Endothelial cell (in vitro differentiated cells): ENCODE results near the gene CCNJL. TPM values are rescaled to one million over a fixed set of nuclear protein-coding genes. Genes with fewer than 3 reads are reported as not detected.

Source experiments
- DNase-seq: peaks from one replicate; pipeline ENCODE4 v3.0.0; 2021; ENCODE audit warnings: low spot score
- H3K27ac Mint-ChIP-seq: one replicate; pipeline ENCODE4 v1.8.0; 2021; ENCODE audit warnings: mixed read lengths, inconsistent platforms; ENCODE audit not compliant: unreplicated experiment
- H3K27me3 Mint-ChIP-seq: one replicate; pipeline ENCODE4 v1.8.0; 2021; ENCODE audit warnings: mild to moderate bottlenecking, moderate library complexity, mixed read lengths, inconsistent platforms; ENCODE audit not compliant: unreplicated experiment
- H3K36me3 Mint-ChIP-seq: one replicate; pipeline ENCODE4 v1.8.0; 2021; ENCODE audit warnings: mild to moderate bottlenecking, low read depth, mixed read lengths, inconsistent platforms; ENCODE audit not compliant: unreplicated experiment
- H3K4me1 Mint-ChIP-seq: one replicate; pipeline ENCODE4 v1.8.0; 2021; ENCODE audit warnings: mild to moderate bottlenecking, mixed read lengths, inconsistent platforms; ENCODE audit not compliant: unreplicated experiment
- H3K4me3 Mint-ChIP-seq: one replicate; pipeline ENCODE4 v1.8.0; 2021; ENCODE audit warnings: mild to moderate bottlenecking, mixed read lengths, inconsistent platforms; ENCODE audit not compliant: unreplicated experiment
- H3K9me3 Mint-ChIP-seq: one replicate; pipeline ENCODE4 v1.8.0; 2021; ENCODE audit warnings: mixed read lengths, inconsistent platforms; ENCODE audit not compliant: unreplicated experiment
- total RNA-seq: library from RNA; stranded (reverse); fragmentation: NEBNext Ultra II Directional; extraction: Animal tissue kit (Norgen Biotek cat#: 25700); gene quantifications from one replicate; pipeline ENCODE4 v1.2.1, GENCODE V29; 2021; ENCODE audit not compliant: unreplicated experiment
- TF ChIP-seq, protein P1 (sequence below): fragments of 200-600 bp; sonication (generic); IDR thresholded peaks from one replicate; pipeline ENCODE4 v1.5.0; 2021; ENCODE audit warnings: antibody characterized with exemption; ENCODE audit not compliant: unreplicated experiment

The CCNJL gene
- total RNA-seq, 1 donor from 2014 or later = 65.0 TPM

GRCh38 chr5:160305319-160305718, 7.0 kb downstream of the CCNJL start:
- H3K36me3 Mint-ChIP-seq = peaks cover 38% of the 10 kb centered on the region
- TF ChIP-seq, protein P1, sequence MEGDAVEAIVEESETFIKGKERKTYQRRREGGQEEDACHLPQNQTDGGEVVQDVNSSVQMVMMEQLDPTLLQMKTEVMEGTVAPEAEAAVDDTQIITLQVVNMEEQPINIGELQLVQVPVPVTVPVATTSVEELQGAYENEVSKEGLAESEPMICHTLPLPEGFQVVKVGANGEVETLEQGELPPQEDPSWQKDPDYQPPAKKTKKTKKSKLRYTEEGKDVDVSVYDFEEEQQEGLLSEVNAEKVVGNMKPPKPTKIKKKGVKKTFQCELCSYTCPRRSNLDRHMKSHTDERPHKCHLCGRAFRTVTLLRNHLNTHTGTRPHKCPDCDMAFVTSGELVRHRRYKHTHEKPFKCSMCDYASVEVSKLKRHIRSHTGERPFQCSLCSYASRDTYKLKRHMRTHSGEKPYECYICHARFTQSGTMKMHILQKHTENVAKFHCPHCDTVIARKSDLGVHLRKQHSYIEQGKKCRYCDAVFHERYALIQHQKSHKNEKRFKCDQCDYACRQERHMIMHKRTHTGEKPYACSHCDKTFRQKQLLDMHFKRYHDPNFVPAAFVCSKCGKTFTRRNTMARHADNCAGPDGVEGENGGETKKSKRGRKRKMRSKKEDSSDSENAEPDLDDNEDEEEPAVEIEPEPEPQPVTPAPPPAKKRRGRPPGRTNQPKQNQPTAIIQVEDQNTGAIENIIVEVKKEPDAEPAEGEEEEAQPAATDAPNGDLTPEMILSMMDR = no peak

DNA sequence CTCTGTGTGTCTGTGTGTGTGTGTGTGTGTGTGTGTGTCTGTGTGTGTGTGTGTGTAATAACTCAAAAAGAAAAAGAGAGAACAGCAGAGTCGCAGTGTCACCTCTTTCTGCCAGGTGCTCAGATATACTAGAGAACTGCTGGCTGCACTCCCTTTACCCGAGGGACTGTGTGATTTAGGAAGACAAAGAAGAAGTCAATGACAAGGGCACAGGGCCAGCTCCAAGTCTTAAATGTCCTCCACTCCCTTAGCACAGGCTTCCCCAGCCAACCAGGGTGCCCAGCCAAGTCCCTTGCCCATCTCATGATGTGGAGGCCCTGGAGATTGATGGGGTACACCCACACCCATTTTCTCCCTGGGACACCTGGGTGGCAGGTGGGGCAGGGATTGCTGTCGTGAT, 8.7 kb downstream of the CCNJL start:
- H3K4me3 Mint-ChIP-seq = peak overlapping the region; percentile 75
- peaks cover 13% of the 10 kb centered on the region for H3K27me3 Mint-ChIP-seq
- TF ChIP-seq, protein P1 = no peak
- H3K27ac Mint-ChIP-seq = no peak overlapping the region
- no peaks in the 10 kb centered on the region for H3K9me3 Mint-ChIP-seq
- H3K36me3 Mint-ChIP-seq = peaks cover 41% of the 10 kb centered on the region
- peaks cover 23% of the 10 kb centered on the region for H3K4me1 Mint-ChIP-seq
- DNase-seq = no peak

More at GRCh38 chr5:160305319-160305718, 7.0 kb downstream of the CCNJL start:
- Mint-ChIP-seq H3K4me3 (no peak overlapping the region), H3K4me1 (peaks cover 33% of the 10 kb centered on the region), H3K27me3 (peaks cover 13% of the 10 kb centered on the region), H3K9me3 (no peaks in the 10 kb centered on the region), H3K27ac (no peak overlapping the region)
- DNase-seq = no peak

DNA sequence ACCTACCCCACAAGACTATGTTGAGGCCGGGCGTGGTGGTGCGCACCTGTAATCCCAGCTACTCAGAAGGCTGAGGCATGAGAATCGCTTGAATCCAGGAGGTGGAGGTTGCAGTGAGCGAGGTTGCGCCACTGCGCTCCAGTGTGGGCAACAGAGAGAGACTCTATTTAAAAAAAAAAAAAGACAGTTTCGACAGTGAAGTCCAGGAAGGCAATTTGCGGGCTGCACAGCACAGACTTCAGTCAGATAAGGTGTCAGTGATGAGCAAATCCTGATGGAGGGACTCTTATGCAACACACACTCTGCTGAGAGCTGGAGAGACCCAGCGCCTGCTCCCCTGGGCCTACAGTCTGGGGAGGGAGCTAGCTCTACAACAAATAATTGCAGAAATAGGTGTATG, 14.2 kb downstream of the CCNJL start:
- H3K27ac Mint-ChIP-seq = no peak overlapping the region
- no peak for DNase-seq
- H3K27me3 Mint-ChIP-seq = peaks cover 12% of the 10 kb centered on the region
- peaks cover 40% of the 10 kb centered on the region for H3K4me1 Mint-ChIP-seq
- TF ChIP-seq, protein P1 = no peak
- H3K9me3 Mint-ChIP-seq = no peaks in the 10 kb centered on the region
- peaks cover 36% of the 10 kb centered on the region for H3K36me3 Mint-ChIP-seq
- H3K4me3 Mint-ChIP-seq = no peak overlapping the region

- Mint-ChIP-seq H3K9me3 (no peaks in the 10 kb centered on the region), H3K27me3 (peaks cover 12% of the 10 kb centered on the region), H3K4me1 (peaks cover 40% of the 10 kb centered on the region), H3K4me3 (no peak overlapping the region), H3K36me3 (peaks cover 34% of the 10 kb centered on the region), H3K27ac (peak overlapping the region; percentile 48)
- no peak for DNase-seq
- TF ChIP-seq, protein P1 = no peak
Measured at GRCh38 chr5:160297776-160298175, 14.6 kb downstream of the CCNJL start.

- DNase-seq = no peak
- TF ChIP-seq, protein P1 = no peak
- Mint-ChIP-seq H3K27ac (peak overlapping the region; percentile 18), H3K9me3 (no peaks in the 10 kb centered on the region), H3K4me3 (no peak overlapping the region), H3K4me1 (peaks cover 40% of the 10 kb centered on the region), H3K36me3 (peaks cover 32% of the 10 kb centered on the region), H3K27me3 (peaks cover 12% of the 10 kb centered on the region)
Measured at GRCh38 chr5:160297004-160297403, 15.4 kb downstream of the CCNJL start.
